Testis (tissue), 3 donors: ENCODE measurements around the gene MTMR3. TPM values are rescaled to one million over a fixed set of nuclear protein-coding genes. Genes with fewer than 3 reads are reported as not detected.
A peak's percentile ranks its signal among the peaks of the same experiment; 100 is the strongest.

ENCODE experiments used
- DNase-seq: peaks from one replicate; pipeline ENCODE4 v3.0.0-alpha.2; 2019
- H3K27ac ChIP-seq, 2 donors: fragments of 200-600 bp; sonication (generic); one replicate each; pipeline ENCODE4 v1.5.1; 2019
- H3K27me3 ChIP-seq: fragments of 200-600 bp; sonication (generic); one replicate; pipeline ENCODE4 v1.5.1; 2019
- H3K36me3 ChIP-seq: fragments of 200-600 bp; sonication (generic); one replicate; pipeline ENCODE4 v1.5.1; 2017; ENCODE audit warnings: low read depth; ENCODE audit errors: missing control alignments
- H3K4me1 ChIP-seq: fragments of 200-600 bp; sonication (generic); one replicate; pipeline ENCODE4 v1.5.1; 2019
- H3K4me3 ChIP-seq, 2 donors: fragments of 200-600 bp; sonication (generic); one replicate each; pipeline ENCODE4 v1.5.1; 2017 to 2019
- H3K9me3 ChIP-seq: fragments of 200-600 bp; sonication (generic); one replicate; pipeline ENCODE4 v1.5.1; 2017
- POLR2A ChIP-seq: fragments of 450-650 bp; IDR thresholded peaks from one replicate; pipeline ENCODE4 v1.6.1; 2017; ENCODE audit warnings: antibody characterized with exemption, mild to moderate bottlenecking, moderate library complexity
- WGBS, 2 donors: methylation state at CpG; one replicate each; pipeline ENCODE4 v1.1.5; 2018; 5-methylcytosine and 5-hydroxymethylcytosine counted together
- intact Hi-C: fragments of 100-400 bp; cut with DNase I; formaldehyde crosslinking; loops from one replicate; pipeline ENCODE4 v1.15.1; 2023; ENCODE audit warnings: low total_unique reads
- polyA plus RNA-seq: library from polyadenylated mRNA; stranded (reverse); fragments of 350-450 nt; fragmentation: Illumina TruSeq; extraction: RNeasy Lipid Tissue Mini Kit (QIAGEN cat#74804); gene quantifications from one replicate; pipeline ENCODE4 v1.2.3, GENCODE V29; 2014; ENCODE audit warnings: low read depth, low replicate concordance; ENCODE audit not compliant: insufficient read depth
- total RNA-seq, 2 donors: library from RNA; depleted of rRNA; stranded (reverse); fragments of >200 nt; gene quantifications; one replicate each; pipeline ENCODE4 v1.2.3, GENCODE V29; 2016
- TF ChIP-seq, protein P1 (sequence below), 3 experiments: fragments of 450-650 bp in 2 of 3; fragments of 200-600 bp in 1 of 3; sonication (generic) in 1 of 3; IDR thresholded peaks; one replicate each; pipeline ENCODE4 v1.5.1; 2016 to 2019; ENCODE audit warnings: antibody characterized with exemption in 3 of 3, mild to moderate bottlenecking in 2 of 3, moderate library complexity in 1 of 3

MTMR3 gene
- total and polyA plus RNA-seq, 3 donors from 2014 or later: 75.2 to 137 (median 130) TPM

DNA sequence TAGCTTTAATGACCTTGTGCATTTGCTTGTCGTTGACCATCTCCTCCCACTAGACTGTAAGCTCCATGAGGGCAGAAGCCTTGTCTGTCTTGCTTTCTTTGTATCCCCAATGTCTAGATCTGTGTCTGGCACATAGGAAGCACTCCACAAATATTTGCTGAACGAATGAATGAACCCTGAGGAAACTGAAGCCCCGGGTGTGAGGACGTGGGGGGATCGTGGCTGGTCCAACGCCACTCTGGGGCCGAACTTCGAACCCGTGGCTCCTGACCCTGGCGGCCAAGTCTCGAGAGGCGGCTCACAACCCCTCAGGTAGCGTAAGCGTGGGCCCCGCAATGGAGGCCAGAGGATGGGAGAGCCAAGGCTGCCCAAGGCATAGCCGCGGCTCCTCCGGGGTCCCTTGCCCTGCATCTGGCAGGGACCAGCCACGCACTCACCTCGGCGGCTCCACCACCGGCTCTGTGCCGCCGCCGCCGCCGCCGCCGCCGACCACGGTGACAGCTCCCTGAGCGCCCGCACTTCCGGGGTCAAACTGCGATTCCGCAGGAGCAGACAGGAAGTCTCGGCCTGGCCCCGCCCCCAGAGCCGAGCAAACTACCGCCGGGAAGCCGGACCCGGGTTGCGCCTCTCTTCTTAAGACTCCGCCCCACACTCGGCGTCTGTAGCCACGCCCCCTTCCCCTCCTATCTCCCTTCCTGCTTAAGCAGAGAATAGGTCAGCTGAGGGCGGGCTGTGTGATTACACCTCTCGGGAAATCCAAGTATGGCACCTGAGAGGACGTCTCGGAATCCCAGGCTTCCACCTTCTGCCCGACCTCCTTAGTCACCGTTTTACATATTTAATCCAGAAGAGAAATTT is 45.0 kb upstream of the MTMR3 start, which contains the start of gene ASCC2:
Gene ASCC2 (minus strand): TSS at position 534 of the 858 bp plus-strand sequence. CDS start 5,949 bp downstream, outside the sequence.
- peaks cover 15% of the 10 kb centered on the region for H3K4me1 ChIP-seq
- H3K27ac ChIP-seq: peak within 1 kb of the TSS; percentile 67 to 75
- intact Hi-C loops: no loop called here
- WGBS, 2 donors: 1% methylated on average over 26 to 39 of the region's 54 CpGs
- peak; percentile 37 for TF ChIP-seq POLR2A
- TF ChIP-seq, protein P1, sequence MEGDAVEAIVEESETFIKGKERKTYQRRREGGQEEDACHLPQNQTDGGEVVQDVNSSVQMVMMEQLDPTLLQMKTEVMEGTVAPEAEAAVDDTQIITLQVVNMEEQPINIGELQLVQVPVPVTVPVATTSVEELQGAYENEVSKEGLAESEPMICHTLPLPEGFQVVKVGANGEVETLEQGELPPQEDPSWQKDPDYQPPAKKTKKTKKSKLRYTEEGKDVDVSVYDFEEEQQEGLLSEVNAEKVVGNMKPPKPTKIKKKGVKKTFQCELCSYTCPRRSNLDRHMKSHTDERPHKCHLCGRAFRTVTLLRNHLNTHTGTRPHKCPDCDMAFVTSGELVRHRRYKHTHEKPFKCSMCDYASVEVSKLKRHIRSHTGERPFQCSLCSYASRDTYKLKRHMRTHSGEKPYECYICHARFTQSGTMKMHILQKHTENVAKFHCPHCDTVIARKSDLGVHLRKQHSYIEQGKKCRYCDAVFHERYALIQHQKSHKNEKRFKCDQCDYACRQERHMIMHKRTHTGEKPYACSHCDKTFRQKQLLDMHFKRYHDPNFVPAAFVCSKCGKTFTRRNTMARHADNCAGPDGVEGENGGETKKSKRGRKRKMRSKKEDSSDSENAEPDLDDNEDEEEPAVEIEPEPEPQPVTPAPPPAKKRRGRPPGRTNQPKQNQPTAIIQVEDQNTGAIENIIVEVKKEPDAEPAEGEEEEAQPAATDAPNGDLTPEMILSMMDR (IDR thresholded peaks at IDR 0.05): peak in 2 of 3 experiments; percentile 9 to 10
- DNase-seq: peak; percentile 100
- no peaks in the 10 kb centered on the region for H3K9me3 ChIP-seq
- H3K27me3 ChIP-seq: no peaks in the 10 kb centered on the region
- no peaks in the 10 kb centered on the region for H3K36me3 ChIP-seq
- H3K4me3 ChIP-seq: peak within 1 kb of the TSS; percentile 87 to 97

DNA sequence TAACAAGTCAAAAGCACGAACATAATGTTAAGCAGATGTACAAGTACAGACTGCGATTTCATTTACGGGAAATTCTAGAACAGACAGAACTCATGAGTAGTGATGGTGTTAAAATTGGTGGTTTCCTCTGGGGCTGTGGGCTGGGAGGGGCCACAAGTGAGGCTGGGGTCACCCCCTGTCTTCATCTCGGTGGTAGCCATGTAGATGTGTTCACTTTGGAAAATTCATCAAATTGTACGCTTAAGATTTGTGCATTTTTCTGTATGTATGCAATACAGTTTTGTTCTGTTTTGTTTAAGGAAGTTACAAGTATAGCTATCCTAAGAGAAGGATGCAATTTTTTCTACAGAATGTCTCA is 44.4 kb upstream of the MTMR3 start:
- intact Hi-C loops: no loop called here
- H3K4me1 ChIP-seq: peaks cover 14% of the 10 kb centered on the region
- H3K9me3 ChIP-seq: no peaks in the 10 kb centered on the region
- no peaks in the 10 kb centered on the region for H3K36me3 ChIP-seq
- peak overlapping the region; percentile 64 to 75 for H3K27ac ChIP-seq
- WGBS, 2 donors: 19 to 21% methylated on average over 5 of the region's 5 CpGs
- TF ChIP-seq, protein P1 (IDR thresholded peaks at IDR 0.05): peak in 1 of 3 experiments; percentile 1
- TF ChIP-seq POLR2A: no peak
- H3K27me3 ChIP-seq: no peaks in the 10 kb centered on the region
- no peak for DNase-seq
- H3K4me3 ChIP-seq: peak overlapping the region; percentile 87 to 97

DNA sequence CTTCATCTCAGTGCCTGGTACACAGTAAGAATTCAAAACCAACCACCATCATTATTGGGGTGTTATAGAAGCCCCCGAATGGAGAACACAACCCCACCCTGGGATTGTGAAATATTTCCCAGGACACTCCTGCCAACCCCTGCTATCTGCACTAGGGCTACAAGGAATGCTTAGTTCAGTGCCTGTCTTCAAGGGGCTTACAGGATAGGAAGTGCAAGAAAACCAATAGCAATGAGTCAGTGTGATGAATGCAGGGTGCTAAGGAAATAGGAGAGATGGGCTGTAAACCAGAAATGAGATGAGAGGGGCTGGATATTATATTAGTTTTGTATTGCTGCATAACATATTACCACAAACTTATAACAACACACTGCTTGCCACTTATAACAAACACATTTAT is 43.9 kb upstream of the MTMR3 start:
- 71 to 81% methylated on average over 1 of the region's 1 CpG for WGBS, 2 donors
- Histone ChIP-seq H3K9me3 (no peaks in the 10 kb centered on the region), H3K4me1 (peaks cover 10% of the 10 kb centered on the region), H3K4me3 (no peak overlapping the region), H3K27ac (no peak overlapping the region), H3K27me3 (no peaks in the 10 kb centered on the region), H3K36me3 (no peaks in the 10 kb centered on the region)
- DNase-seq: no peak
- TF ChIP-seq POLR2A: no peak
- TF ChIP-seq, protein P1 (IDR thresholded peaks at IDR 0.05): no peak
- intact Hi-C loops: no loop called here

DNA sequence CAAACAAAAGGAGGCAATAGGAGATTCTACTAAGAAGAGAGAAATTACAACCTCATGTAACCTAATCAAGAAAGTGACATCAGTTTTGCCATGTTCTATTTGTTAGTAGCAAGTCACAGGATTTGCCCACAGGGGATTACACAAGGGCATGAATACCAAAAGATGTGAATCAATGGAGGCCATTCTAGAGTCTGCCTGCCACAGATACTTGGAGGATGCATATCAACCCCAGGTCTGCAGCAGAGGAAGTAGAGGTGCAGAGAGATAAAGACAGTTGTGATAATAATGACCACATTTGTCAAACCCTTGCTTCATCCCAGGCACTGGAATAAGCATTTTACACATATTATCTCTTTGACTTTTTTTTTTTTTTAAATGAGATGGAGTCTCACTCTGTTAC is 42.5 kb upstream of the MTMR3 start:
- Histone ChIP-seq H3K36me3 (no peaks in the 10 kb centered on the region), H3K4me1 (peaks cover 4% of the 10 kb centered on the region), H3K27ac (no peak overlapping the region), H3K4me3 (no peak overlapping the region), H3K9me3 (no peaks in the 10 kb centered on the region), H3K27me3 (no peaks in the 10 kb centered on the region)
- TF ChIP-seq, protein P1 (IDR thresholded peaks at IDR 0.05): no peak
- no peak for TF ChIP-seq POLR2A
- no peak for DNase-seq
- intact Hi-C loops: no loop called here
